ENCODE results near the gene ZWINT. TPM values are rescaled to one million over a fixed set of nuclear protein-coding genes. Genes with fewer than 3 reads are reported as not detected.
A peak's percentile ranks its signal among the peaks of the same experiment; 100 is the strongest.

Gene ZWINT, protein sequence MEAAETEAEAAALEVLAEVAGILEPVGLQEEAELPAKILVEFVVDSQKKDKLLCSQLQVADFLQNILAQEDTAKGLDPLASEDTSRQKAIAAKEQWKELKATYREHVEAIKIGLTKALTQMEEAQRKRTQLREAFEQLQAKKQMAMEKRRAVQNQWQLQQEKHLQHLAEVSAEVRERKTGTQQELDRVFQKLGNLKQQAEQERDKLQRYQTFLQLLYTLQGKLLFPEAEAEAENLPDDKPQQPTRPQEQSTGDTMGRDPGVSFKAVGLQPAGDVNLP
- total RNA-seq (2016; rRNA removed; fragmentation: Illumina TruSeq; extraction: Trizol) (121 and 166 TPM in 2 replicates), polyA plus RNA-seq (2011; rRNA removed) (19.2 and 27.3 TPM in 2 replicates), polyA minus RNA-seq (2011; rRNA and poly(A)+ RNA removed; ENCODE audit: low replicate concordance) (8.1 and 66.6 TPM in 2 replicates), Bru-seq, nascent RNA (percentile 72 among the genes with signal in this experiment), BruChase-seq, experiment 1, labeled RNA remaining after a 6-hour chase (percentile 83 among the genes with signal in this experiment), BruChase-seq, experiment 2, labeled RNA remaining after a 2-hour chase (percentile 79 among the genes with signal in this experiment)
- 12.2 and 14.3 TPM in 2 replicates for total RNA-seq (2016; cell fraction: cytosol; rRNA removed; fragmentation: Illumina TruSeq; extraction: Trizol; ENCODE audit: low read depth)
- total RNA-seq (2016; cell fraction: insoluble cytoplasmic fraction; rRNA removed; fragmentation: Illumina TruSeq; extraction: Trizol), result 132 and 175 TPM in 2 replicates
- total RNA-seq (2016; cell fraction: membrane; rRNA removed; fragmentation: Illumina TruSeq; extraction: Trizol), result 32.4 and 39.4 TPM in 2 replicates
- 72.9 and 78.8 TPM in 2 replicates for total RNA-seq (2016; cell fraction: nucleus; rRNA removed; fragmentation: Illumina TruSeq; extraction: Trizol)
- 14.3 and 22.5 TPM in 2 replicates for polyA plus RNA-seq (2011; cell fraction: cytosol; rRNA removed)
- 27.4 and 39.1 TPM in 2 replicates for polyA plus RNA-seq (2011; cell fraction: nucleus; rRNA removed)
- 9.7 and 29.4 TPM in 2 replicates for polyA plus RNA-seq (2012)
- polyA plus RNA-seq (2016; cell fraction: cytosol; fragmentation: Illumina TruSeq; extraction: Trizol; ENCODE audit: low read depth), result 9.7 and 11.3 TPM in 2 replicates
- 158 and 190 TPM in 2 replicates for polyA plus RNA-seq (2016; cell fraction: insoluble cytoplasmic fraction; fragmentation: Illumina TruSeq; extraction: Trizol; ENCODE audit: low read depth)
- 23.0 and 26.3 TPM in 2 replicates for polyA plus RNA-seq (2016; cell fraction: membrane; fragmentation: Illumina TruSeq; extraction: Trizol; ENCODE audit: low read depth)
- 126 and 134 TPM in 2 replicates for polyA plus RNA-seq (2016; cell fraction: nucleus; fragmentation: Illumina TruSeq; extraction: Trizol; ENCODE audit: insufficient read depth, low read depth)
- polyA minus RNA-seq (2011; cell fraction: cytosol; rRNA and poly(A)+ RNA removed), result 6.3 and 10.3 TPM in 2 replicates
- polyA minus RNA-seq (2011; cell fraction: nucleus; rRNA and poly(A)+ RNA removed), result 17.3 and 23.2 TPM in 2 replicates
- long read RNA-seq, experiment 1, transcript ZWINT-202 (9 exons, 807 nt), result minor isoform, 14 of 143 reads
- long read RNA-seq, experiment 1, transcript ZWINT-204 (8 exons, 1,851 nt), result minor isoform, 9 of 143 reads
- long read RNA-seq, experiment 1, transcript ZWINT-203 (9 exons, 1,872 nt), result major isoform, 100 of 143 reads
- long read RNA-seq, experiment 1, partial matches to known transcripts, result 6 of 143 reads
- long read RNA-seq, experiment 1, other reads (novel, unspliced or antisense), result 13 of 143 reads
- long read RNA-seq, experiment 2, transcript ZWINT-203 (9 exons, 1,872 nt), result major isoform, 11 of 23 reads
- long read RNA-seq, experiment 2, partial matches to known transcripts, result 7 of 23 reads
- long read RNA-seq, experiment 2, other reads (novel, unspliced or antisense), result 3 of 23 reads

DNA sequence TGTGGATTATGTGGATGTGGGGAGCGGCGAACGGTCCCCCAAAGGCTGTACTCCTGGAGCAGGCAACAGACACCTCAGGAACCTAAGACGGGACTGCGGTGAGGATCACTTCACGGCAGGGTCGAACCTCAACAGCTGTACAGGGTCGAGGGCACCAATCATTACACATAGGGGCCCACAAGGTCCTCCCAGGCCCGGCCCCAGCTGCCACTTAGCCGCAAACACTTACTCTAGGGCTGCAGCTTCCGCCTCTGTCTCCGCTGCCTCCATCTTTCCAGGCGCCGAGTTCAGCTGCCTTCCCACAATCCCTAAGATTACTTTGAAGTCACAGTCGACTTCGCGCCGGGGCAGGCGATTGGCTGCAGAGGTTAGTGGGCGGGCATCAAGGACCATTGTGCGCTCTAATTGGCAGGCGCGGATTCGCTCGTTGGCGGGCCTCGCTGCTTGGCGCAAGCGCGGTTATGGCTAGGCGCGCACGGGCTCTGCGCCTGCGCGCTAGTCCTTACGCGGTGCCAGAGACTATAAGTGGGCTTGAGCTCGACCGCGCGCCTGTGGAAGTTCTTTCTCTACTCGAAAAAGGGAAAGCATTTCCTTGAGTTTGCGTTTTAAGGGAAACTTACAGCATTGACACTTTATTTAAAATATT lies at the start of gene ZWINT:
Gene ZWINT, minus strand, starts transcription at position 293 of the 646 bp plus-strand sequence. Its CDS starts 23 bp downstream, at position 270.
- ATAC-seq, result peak; percentile 99
- POLR2A ChIA-PET, result no interaction called here
- no peaks in the 10 kb centered on the region for H3K9me3 ChIP-seq (ENCODE audit: low read length)
- intact Hi-C loops (cut with micrococcal nuclease; ENCODE audit: unreplicated experiment) (no loop called here), in situ Hi-C loops (cut with HindIII; ENCODE audit: extremely low pct_ligation_motif_present, low pct_unique_long_range_greater_than_20kb) (no loop called here)
- H3K27me3 ChIP-seq (ENCODE audit: control insufficient read depth in 1 of 2, insufficient read depth in 2 of 2, low read length in 2 of 2), result no peaks in the 10 kb centered on the region; a peak in 1 of 5 replicates
- peak within 1 kb of the TSS; percentile 80 for H3K9ac ChIP-seq (ENCODE audit: insufficient read depth, low read depth, low read length)
- peaks cover 29% of the 10 kb centered on the region for H3K4me1 ChIP-seq (ENCODE audit: insufficient read depth, low read length)
- WGBS (ENCODE audit: low lambda C conversion rate), result 0% methylated on average over 29 of the region's 44 CpGs
- peak within 1 kb of the TSS; percentile 82 for H2AFZ ChIP-seq (ENCODE audit: low read length)
- peaks cover 13% of the 10 kb centered on the region for H3K79me2 ChIP-seq (ENCODE audit: insufficient read depth, low read length)
- peak within 1 kb of the TSS; percentile 60 for H3K27ac ChIP-seq (ENCODE audit: extremely low read length, insufficient read depth, low read length)
- no peaks in the 10 kb centered on the region for H4K20me1 ChIP-seq (ENCODE audit: insufficient read depth, low read length)
- CTCF ChIA-PET (ENCODE audit: low intra/inter-chr PET ratio, low total read pairs), result no interaction called here
- H3K4me3 ChIP-seq (replicated peaks in 1 of 3; ENCODE audit: insufficient read depth in 1 of 3, low read depth in 2 of 3, low read length in 3 of 3), result peak within 1 kb of the TSS; percentile 79 to 87 (median 81)
- BruUV-seq (replicated peaks), result no TSS peak
- peak; percentile 92 for DNase-seq (ENCODE audit: low spot score)
- FAIRE-seq, result peak; percentile 76
- peaks cover 1 to 13% of the 10 kb centered on the region in 2 experiments; a peak in 1 of 5 replicates for H3K36me3 ChIP-seq (replicated peaks in 1 of 2; ENCODE audit: control insufficient read depth in 1 of 2, insufficient read depth in 2 of 2, low read length in 2 of 2)
- peak within 1 kb of the TSS; percentile 83 for H3K4me2 ChIP-seq (ENCODE audit: low read depth, low read length)
- TF ChIP-seq HDAC1 (CRISPR knock-in tag; IDR thresholded peaks at IDR 0.05) (peak; percentile 96), MED13 (CRISPR knock-in tag; IDR thresholded peaks at IDR 0.05) (0 out of 2 replicates have a peak, but pooled peaks have one; percentile 32), TOE1 (CRISPR knock-in tag; IDR thresholded peaks at IDR 0.05) (peak; percentile 41; the same call in 1 of the 2 replicates), TCF7 (IDR thresholded peaks at IDR 0.05; ENCODE audit: low read depth) (peak; percentile 65; the same call in 1 of the 2 replicates)
- TF ChIP-seq, protein P1, sequence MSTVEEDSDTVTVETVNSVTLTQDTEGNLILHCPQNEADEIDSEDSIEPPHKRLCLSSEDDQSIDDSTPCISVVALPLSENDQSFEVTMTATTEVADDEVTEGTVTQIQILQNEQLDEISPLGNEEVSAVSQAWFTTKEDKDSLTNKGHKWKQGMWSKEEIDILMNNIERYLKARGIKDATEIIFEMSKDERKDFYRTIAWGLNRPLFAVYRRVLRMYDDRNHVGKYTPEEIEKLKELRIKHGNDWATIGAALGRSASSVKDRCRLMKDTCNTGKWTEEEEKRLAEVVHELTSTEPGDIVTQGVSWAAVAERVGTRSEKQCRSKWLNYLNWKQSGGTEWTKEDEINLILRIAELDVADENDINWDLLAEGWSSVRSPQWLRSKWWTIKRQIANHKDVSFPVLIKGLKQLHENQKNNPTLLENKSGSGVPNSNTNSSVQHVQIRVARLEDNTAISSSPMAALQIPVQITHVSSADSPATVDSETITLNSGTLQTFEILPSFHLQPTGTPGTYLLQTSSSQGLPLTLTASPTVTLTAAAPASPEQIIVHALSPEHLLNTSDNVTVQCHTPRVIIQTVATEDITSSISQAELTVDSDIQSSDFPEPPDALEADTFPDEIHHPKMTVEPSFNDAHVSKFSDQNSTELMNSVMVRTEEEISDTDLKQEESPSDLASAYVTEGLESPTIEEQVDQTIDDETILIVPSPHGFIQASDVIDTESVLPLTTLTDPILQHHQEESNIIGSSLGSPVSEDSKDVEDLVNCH (CRISPR knock-in tag; IDR thresholded peaks at IDR 0.05), result no peak
- TF ChIP-seq, protein P2, sequence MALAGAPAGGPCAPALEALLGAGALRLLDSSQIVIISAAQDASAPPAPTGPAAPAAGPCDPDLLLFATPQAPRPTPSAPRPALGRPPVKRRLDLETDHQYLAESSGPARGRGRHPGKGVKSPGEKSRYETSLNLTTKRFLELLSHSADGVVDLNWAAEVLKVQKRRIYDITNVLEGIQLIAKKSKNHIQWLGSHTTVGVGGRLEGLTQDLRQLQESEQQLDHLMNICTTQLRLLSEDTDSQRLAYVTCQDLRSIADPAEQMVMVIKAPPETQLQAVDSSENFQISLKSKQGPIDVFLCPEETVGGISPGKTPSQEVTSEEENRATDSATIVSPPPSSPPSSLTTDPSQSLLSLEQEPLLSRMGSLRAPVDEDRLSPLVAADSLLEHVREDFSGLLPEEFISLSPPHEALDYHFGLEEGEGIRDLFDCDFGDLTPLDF (CRISPR knock-in tag; IDR thresholded peaks at IDR 0.05), result peak; percentile 99
- TF ChIP-seq, protein P3, sequence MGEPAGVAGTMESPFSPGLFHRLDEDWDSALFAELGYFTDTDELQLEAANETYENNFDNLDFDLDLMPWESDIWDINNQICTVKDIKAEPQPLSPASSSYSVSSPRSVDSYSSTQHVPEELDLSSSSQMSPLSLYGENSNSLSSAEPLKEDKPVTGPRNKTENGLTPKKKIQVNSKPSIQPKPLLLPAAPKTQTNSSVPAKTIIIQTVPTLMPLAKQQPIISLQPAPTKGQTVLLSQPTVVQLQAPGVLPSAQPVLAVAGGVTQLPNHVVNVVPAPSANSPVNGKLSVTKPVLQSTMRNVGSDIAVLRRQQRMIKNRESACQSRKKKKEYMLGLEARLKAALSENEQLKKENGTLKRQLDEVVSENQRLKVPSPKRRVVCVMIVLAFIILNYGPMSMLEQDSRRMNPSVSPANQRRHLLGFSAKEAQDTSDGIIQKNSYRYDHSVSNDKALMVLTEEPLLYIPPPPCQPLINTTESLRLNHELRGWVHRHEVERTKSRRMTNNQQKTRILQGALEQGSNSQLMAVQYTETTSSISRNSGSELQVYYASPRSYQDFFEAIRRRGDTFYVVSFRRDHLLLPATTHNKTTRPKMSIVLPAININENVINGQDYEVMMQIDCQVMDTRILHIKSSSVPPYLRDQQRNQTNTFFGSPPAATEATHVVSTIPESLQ (CRISPR knock-in tag; conservative IDR thresholded peaks at IDR 0.05), result 0 out of 2 replicates have a peak, but pooled peaks have one; percentile 61
- TF ChIP-seq, protein P4, sequence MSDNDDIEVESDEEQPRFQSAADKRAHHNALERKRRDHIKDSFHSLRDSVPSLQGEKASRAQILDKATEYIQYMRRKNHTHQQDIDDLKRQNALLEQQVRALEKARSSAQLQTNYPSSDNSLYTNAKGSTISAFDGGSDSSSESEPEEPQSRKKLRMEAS (IDR thresholded peaks at IDR 0.05), result peak; percentile 60
